ENCODE measurements around the gene STX8.
A peak's percentile ranks its signal among the peaks of the same experiment; 100 is the strongest.
"Not testable (repeated sequence)": the region's sequence is repeated elsewhere in the genome, so short reads cannot be mapped to it uniquely, and the experiment has no call there.

The STX8 gene

GRCh38 chr17:9575381-9576101 is at the start of gene STX8:
STX8 (minus strand) TSS chr17:9575820; CDS start chr17:9575808, 12 bp downstream.
- DNase-seq (ENCODE audit: low read depth in 4 of 4, low spot score in 1 of 4) = peak; percentile 61 to 79 (median 76)

- no peak for DNase-seq (ENCODE audit: low read depth in 4 of 4, low spot score in 1 of 4)
Measured at GRCh38 chr17:9622961-9623360, 47.3 kb upstream of the STX8 start.

- DNase-seq (ENCODE audit: low read depth in 4 of 4, low spot score in 1 of 4) = no peak
Measured at GRCh38 chr17:9615486-9615885, 39.9 kb upstream of the STX8 start.

- DNase-seq (ENCODE audit: low read depth in 4 of 4, low spot score in 1 of 4) = no peak
Measured at GRCh38 chr17:9612006-9612405, 36.4 kb upstream of the STX8 start.

GRCh38 chr17:9611557-9611956 is 35.9 kb upstream of the STX8 start:
- no peak for DNase-seq (ENCODE audit: low read depth in 4 of 4, low spot score in 1 of 4)

- DNase-seq (ENCODE audit: low read depth in 4 of 4, low spot score in 1 of 4) = not testable (repeated sequence)
Measured at GRCh38 chr17:9607058-9607457, 31.4 kb upstream of the STX8 start.

GRCh38 chr17:9606453-9606852 is 30.8 kb upstream of the STX8 start:
- no peak for DNase-seq (ENCODE audit: low read depth in 4 of 4, low spot score in 1 of 4)

GRCh38 chr17:9604583-9604982 is 29.0 kb upstream of the STX8 start:
- not testable (repeated sequence) for DNase-seq (ENCODE audit: low read depth in 4 of 4, low spot score in 1 of 4)

GRCh38 chr17:9598661-9599060 is 23.0 kb upstream of the STX8 start:
- no peak for DNase-seq (ENCODE audit: low read depth in 4 of 4, low spot score in 1 of 4)

- DNase-seq (ENCODE audit: low read depth in 4 of 4, low spot score in 1 of 4) = not testable (repeated sequence)
Measured at GRCh38 chr17:9597638-9598037, 22.0 kb upstream of the STX8 start.

GRCh38 chr17:9594065-9594464 is 18.4 kb upstream of the STX8 start:
- DNase-seq (ENCODE audit: low read depth in 4 of 4, low spot score in 1 of 4) = no peak

GRCh38 chr17:9587969-9588656 is 12.5 kb upstream of the STX8 start:
- DNase-seq (ENCODE audit: low read depth in 4 of 4, low spot score in 1 of 4) = no peak

- DNase-seq (ENCODE audit: low read depth in 4 of 4, low spot score in 1 of 4) = no peak
Measured at GRCh38 chr17:9577373-9577709, 1.7 kb upstream of the STX8 start.

GRCh38 chr17:9576521-9577372 is 1.1 kb upstream of the STX8 start, which contains the start of gene CFAP52:
CFAP52 (plus strand) TSS chr17:9576642; CDS start chr17:9576696, 54 bp downstream.
- peak; percentile 46 to 67 (median 60) for DNase-seq (ENCODE audit: low read depth in 4 of 4, low spot score in 1 of 4)

GRCh38 chr17:9571201-9571600 is 4.4 kb downstream of the STX8 start:
- no peak for DNase-seq (ENCODE audit: low read depth in 4 of 4, low spot score in 1 of 4)

GRCh38 chr17:9568957-9569588 is 6.5 kb downstream of the STX8 start:
- no peak for DNase-seq (ENCODE audit: low read depth in 4 of 4, low spot score in 1 of 4)

GRCh38 chr17:9568004-9568403 is 7.6 kb downstream of the STX8 start:
- no peak for DNase-seq (ENCODE audit: low read depth in 4 of 4, low spot score in 1 of 4)

- not testable (repeated sequence) for DNase-seq (ENCODE audit: low read depth in 4 of 4, low spot score in 1 of 4)
Measured at GRCh38 chr17:9566739-9567138, 8.9 kb downstream of the STX8 start.

- no peak for DNase-seq (ENCODE audit: low read depth in 4 of 4, low spot score in 1 of 4)
Measured at GRCh38 chr17:9566067-9566466, 9.6 kb downstream of the STX8 start.

- DNase-seq (ENCODE audit: low read depth in 4 of 4, low spot score in 1 of 4) = no peak
Measured at GRCh38 chr17:9564104-9564503, 11.5 kb downstream of the STX8 start.

GRCh38 chr17:9557857-9558256 is 17.8 kb downstream of the STX8 start:
- DNase-seq (ENCODE audit: low read depth in 4 of 4, low spot score in 1 of 4) = no peak
